ENCODE measurements around the gene MAPK9. TPM values are rescaled to one million over a fixed set of nuclear protein-coding genes. Genes with fewer than 3 reads are reported as not detected.
"Not testable (repeated sequence)": the region's sequence is repeated elsewhere in the genome, so short reads cannot be mapped to it uniquely, and the experiment has no call there.

The MAPK9 gene
- total RNA-seq, 1 experiment from 2014 or later: 26.6 TPM

DNA sequence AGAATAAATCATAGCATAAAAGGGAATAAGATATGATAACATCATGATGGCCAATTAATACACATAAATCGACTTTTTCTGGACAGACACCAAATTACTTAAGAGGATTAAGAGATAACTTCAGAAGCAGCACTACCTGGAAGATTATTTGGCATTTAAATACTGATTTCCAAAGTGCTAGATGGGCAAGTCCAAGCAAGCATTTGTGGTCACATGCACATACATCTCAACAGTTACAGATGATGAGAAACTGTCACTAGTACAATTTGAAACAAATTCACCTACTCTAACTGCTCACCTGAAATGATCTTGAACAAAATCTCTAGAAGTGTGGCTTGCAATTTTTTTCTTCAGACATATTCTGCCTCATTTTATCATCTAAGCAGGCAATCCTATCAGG is 56.0 kb downstream of the MAPK9 start:
- no peak for DNase-seq (ENCODE audit: low read depth)

DNA sequence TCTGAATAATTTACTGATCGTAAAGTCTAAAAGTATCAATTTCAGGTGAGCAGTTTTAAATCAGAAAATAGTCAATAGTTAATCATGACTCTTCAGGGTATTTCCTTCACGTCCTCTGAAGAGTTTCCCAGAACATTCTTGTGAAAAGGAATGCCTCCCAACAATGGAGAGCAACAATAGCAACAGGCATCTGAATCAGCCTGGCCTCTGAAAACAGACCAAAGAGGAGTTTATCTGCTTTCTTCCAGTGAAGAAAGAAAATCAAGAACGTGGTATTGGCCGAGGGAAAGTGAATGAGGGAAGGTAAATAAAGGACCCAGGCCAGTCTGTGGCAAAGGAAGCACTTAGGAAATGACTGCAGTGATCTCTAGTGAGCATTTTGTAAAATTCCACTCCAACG is 56.8 kb downstream of the MAPK9 start:
- DNase-seq (ENCODE audit: low read depth): no peak

DNA sequence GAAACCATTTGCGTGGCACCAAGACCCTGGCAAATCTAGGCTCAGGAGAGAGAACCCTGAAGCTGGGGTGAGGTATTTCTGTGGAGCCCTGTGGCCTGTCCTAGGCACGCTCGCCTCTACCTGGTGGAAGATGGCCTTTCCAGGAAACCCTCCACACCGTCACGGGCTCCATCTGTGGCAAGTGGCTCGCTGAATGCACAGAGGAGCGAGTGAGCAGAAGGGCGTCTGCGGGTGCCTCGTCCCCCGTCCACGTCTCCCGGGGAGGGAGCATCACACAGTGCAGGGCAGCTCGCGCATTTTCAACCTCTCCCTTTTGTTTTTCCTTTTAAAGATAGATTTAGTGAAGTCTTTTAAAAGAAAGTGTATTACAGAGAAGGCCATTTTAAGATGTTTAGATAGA is 57.6 kb downstream of the MAPK9 start:
- DNase-seq (ENCODE audit: low read depth): no peak

DNA sequence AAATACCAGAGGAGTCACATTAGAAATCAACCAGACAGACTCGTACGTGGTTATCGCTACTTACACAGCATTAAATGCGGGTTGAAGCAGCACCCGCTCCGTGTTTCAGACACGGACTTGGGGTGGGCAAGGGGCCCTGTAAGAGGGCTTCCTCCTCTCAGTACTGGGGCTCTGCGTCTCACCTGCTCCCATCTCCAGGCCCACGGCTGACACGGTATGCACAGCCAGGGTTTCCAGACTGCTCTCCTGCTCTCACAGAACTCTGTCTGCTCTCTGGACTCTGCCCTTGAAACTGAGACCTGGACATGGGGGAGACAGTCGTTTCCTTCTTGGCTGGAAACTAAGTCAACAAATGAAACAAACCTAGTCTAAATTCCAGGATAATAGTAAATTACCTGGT is 58.2 kb downstream of the MAPK9 start:
- DNase-seq (ENCODE audit: low read depth): no peak

DNA sequence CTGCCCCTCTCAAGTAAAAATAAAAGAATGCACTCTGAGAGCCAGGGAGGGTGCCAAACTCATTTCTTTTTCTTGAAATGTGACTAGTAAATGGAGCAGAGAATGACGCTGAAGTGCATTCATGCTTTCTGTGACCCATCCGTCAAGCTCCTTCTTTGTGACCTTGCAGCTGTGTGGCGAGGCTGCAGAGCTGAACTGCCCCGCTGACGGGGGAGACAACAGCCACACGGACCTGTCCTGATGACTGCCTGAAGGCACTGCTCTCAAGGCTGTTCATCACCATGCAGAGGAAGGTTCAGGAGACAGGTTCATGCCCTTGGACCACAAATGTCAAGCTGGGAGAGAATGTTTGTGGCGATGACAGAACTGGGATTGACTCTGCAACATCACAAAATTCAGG is 61.9 kb downstream of the MAPK9 start:
- no peak for DNase-seq (ENCODE audit: low read depth)

DNA sequence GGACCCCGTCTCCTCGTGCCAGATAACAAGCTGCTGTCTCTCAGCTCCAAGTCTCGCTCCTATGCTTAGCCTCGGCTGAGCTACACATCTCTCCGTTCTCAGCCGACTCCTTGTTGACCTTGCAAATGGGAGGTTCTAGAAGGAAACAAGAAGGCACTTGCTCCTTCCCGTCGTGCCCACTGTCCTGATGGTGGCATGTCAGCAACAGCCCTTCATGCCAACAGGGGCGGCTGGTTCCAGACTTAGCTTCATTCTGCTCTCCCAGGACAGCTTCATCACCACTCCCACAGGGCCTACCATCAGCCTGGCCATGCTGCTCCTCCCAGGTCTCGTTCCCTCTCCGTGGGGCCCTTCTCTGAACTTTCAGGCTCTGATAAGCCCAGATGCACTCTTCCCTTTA is 69.8 kb downstream of the MAPK9 start:
- no peak for DNase-seq (ENCODE audit: low read depth)

DNA sequence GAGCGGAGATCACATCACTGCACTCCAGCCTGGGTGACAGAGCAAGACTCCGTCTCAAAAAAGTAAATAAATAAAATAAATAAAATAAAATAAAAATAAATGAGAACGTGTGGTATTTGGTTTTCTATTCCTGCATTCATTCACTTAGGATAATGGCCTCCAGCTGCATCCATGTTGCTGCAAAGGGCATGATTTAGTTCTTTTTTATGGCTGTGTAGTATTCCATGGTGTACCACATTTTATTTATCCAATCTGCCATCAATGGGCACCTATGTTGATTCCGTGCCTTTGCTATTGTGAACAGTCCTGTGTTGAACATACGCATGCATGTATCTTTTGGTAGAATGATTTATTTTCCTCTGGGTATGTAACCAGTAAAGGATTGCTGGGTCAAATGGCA is 74.1 kb downstream of the MAPK9 start:
- no peak for DNase-seq (ENCODE audit: low read depth)

DNA sequence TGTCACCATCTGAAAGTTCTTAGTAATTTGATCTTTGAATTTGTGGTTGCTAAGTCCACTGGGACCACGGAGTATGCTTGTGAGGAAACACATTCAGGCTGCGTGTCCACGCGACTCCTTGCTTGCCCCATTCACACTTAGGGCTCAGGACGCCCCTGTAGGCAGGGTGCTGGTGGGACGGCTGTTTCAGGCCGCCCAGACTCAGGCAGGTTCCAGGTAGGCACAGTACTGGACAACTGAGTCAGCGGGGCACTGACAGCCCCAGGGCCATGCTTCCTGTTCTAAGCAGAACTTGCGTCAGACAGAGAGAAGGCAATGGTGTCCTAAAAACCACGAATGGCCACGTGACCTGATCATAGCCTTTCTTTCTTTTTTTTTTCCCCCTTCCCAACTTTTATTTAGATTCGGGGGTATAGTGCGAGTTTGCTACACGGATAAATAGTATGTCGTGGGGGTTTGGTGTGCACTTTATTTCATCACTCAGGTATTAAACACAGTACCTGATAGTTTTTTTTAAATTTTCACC is 75.2 kb downstream of the MAPK9 start:
- no peak for DNase-seq (ENCODE audit: low read depth)

DNA sequence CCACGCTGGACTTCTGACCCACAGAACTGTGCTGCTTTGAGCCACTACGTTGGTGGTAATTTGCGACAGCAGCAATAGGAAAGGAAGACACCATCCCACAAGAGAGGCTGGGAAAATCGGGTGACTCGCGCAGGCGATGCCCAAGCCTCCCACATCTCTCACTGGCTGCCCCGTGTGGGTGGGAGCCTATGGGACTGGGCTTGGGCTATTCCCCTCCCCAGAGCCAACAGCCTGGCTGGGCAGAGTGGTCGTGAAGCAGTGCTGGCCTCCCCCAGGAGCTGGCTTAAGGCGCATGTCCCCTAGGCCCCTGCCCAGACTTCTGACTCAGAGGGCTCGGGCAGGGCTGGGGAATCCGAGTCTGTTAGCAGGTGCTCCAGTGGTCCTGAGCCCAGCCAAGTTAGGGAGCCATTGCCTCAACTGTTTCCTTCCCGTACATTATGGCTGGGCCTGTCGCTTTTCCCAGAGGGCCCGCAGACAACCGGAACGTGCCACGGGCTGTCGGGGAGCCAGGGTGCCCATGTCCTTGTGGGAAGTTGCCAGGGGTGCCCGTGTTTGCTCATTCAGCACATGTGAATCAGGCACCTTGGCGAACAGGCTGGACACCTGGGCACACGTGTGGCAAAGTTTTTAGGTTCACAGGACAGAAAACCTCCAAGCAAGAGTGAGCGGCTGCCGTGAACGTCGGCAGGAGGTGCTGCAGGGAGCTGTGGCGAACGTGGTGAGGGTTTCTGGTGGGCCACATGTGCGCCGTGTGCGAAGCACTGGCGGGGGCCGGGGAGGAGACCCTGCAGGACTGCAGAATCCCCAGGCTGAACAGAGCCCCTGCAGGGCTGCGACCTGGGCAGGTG is 75.9 kb downstream of the MAPK9 start:
- no peak for DNase-seq (ENCODE audit: low read depth)

DNA sequence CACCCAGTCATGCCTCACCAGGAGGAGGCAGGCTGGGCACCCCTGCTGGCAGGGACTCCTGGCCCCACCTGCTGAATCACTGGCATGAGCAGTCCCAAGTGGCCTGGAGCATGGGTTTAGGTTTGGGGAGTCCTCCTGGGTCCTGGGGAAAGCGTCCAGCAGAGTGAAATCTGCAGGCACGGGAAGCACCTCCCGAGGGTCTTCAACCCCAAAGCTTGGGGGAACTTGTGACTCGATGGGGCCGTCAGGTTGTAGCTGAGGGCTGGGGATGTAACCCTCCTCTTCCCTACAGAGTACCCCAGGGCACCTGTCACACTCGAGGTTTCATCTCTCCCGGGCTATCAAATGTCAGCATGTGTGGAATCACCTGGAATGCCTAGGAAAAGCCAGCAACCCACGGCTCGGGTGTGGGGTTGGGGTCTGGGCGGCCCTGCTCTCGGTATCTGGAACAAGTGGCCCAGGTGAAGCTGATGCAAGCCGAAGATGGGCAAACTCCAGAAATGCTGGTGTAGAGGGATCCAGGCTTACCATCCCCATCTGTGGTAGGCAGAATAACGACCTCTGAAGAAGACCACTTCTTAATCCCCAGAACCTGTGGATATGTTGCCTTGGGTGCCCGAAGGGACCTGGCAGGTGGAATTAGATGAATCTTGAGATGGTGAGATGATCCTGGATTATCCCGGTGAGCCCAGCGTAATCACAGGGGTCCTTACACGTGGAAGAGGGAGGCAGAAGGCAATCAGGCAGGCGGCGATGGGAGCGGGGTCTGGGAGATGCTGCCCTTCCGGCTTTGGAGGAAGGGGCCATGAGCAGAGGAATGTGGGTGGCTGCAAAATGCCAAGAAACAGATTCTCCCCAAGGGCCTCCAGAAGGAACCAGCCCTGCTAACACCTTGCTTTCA is 76.8 kb downstream of the MAPK9 start:
- no peak for DNase-seq (ENCODE audit: low read depth)

DNA sequence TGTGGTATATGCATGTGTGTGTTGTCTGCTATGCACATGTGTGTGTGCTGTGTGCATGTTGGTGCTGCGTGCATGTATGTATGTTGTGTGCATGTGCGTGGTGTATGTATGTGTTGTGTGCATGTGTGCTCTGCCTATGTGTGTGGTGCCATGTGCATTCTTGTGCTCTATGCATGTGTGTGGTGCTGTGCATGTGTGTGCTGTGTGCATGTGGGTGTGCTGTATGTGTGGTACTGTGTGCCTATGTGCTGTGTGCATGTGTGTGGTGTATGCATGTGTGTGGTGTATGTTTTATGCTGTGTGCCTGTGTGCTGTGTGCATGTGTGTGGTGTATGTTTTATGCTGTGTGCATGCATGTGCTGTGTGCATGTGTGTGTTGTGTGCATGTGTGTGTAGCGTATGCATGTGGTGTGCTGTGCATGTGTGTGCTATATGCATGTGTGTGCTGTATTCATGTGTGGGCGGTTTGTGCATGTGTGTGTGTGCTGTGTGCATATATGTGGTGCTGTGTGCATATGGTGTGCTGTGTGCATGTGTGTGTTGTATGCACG is 78.2 kb downstream of the MAPK9 start:
- no peak for DNase-seq (ENCODE audit: low read depth)

DNA sequence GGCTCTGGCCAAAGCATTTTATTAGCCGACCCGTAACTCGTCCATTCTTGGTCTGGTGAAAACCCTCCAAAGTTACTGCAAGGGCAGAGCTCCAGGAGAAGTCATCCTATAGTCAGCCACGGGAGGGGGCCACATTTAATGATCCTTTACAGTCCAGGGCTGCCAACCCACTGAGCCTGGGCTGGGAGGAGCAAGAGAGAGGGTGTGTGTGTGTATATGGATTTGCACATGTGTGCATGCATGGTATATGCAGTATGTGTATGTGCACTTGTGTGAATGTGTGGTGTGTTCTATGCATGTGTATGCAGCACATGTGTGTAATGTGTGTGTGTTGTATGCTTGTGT is 78.7 kb downstream of the MAPK9 start:
- no peak for DNase-seq (ENCODE audit: low read depth)

DNA sequence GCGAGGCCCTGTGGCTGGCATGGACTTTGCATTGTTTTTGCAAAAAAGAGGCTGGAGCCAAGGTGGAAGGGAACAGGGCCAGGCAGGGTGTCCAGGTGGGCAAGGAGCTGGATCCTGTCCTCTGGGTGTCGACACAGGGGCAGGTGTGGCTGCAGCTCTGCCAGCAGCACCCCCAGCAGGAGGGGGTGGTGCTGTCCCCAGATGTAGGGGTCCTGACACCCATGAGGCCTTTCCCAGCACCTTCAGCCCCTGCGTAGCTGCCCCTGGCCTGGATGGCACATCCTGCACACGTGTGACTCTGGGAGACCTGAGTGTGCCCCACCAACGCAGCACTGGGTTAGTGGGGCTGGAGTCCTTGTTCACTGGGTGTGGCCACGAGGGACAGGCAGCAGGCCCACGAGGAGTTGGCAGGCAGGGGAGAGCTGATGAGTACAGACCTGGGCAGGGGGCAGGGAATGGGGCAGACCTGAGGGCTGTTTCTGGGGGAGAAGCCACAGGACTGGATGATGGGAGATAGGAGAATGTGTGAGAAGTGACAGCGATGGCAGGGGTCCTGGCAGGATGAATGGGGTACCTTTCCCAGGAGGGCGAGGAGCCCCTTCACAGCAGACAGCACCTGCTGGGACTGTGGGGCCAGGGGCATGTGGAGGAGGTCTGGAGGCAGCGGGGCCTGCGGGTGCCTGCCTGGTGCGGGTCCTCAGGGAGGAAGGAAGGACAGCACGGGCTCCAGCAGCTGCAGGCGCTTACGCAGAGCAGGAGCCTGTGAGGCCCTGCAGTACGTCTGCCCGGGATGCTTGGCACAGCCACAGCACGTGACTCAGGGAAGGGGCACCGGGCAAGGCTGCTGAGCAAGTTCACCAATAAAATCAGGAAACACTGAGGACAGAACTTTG is 79.3 kb downstream of the MAPK9 start:
- DNase-seq (ENCODE audit: low read depth): peak; percentile 10

DNA sequence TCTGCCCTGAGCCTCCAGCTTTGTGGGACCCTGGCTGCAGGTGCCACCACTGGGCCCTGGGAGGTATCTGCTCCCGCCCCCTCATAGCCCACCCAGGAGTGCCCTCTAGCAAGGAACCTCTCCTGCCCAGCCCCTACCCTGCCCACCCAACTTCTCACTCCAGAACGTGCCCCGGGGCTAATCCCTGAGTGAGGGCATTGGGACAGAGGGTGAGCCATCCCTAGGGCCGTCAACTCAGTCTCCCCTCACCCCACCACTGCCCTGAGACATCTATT is 80.2 kb downstream of the MAPK9 start:
- no peak for DNase-seq (ENCODE audit: low read depth)

DNA sequence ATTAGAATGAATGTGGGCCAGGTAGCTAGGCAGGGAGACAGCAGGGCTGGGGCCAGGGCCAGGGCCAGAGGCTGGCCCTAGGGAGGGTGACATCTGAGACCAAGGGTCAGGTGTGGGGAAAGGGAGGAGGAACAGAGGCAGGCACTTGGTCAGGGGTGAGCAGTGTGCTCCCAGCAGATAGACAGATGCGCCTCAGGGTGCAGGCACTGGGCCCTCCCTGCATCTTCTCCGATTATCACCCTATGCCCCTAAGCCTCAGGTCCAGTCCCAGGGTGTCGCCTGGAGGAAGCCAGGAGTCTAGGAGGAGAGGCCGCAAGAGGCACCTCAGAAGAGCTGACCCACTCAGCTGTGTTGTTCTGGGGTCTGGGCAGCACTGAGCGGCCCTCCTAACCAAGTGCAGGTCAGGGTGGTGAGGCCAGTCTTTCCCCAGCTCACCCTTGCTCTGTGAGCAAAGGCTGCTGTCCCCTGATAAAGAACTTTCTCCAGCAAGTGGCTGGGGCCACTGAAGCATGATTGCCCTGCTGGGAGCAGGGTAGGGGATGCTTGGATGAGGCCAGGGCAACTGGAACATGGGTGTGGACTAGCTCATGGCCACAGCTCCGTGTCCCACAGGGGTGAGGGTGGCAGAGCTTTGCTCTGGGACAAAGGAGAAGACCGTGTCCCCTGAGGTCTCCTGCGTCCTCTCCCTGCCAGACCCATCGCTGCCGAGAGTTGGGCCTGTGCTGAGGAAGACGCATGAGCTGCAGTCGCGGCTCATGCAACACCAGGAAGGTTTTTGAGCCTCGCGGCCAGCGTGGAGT is 80.7 kb downstream of the MAPK9 start:
- no peak for DNase-seq (ENCODE audit: low read depth)

DNA sequence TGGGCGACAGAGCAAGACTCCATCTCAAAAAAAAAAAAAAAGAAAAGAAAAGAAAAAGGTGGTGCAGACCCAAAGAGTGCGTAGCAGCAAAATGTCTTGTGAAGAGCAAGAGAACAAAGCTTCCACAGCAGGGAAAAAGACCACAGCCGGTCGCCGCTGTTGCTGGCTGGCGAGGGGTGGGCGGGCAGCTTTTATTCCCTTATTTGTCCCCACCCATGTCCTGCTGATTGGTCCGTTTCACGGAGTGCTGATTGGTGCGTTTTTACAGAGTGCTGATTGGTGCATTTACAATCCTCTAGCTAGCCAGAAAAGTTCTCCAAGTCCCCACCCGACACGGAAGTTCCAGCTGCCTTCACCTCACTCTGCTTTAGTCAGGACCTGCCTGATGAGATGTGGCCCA is 81.8 kb downstream of the MAPK9 start:
- not testable (repeated sequence) for DNase-seq (ENCODE audit: low read depth)

DNA sequence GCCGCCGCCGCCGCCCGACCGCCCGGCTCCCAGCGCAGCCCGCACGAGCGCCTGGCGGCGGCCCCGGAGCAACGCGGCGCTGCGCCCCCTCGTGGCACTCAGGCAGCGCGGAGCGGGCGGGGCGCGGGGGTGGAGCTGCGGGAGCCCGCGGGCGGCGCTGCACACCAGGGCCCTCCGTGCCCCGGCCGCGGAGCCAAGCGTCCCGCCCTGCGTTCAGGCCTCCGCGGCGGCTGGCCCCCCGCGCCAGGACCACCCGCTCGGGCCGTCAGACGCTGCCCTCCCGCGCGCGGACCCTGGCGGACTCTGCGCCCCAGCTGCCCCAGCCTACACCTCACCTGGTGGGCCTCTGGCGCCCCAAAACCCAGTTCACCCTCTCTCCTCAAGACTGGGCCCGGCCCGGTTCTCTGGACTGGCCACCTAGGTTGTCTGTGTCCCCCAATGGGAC is 82.7 kb downstream of the MAPK9 start, which contains the start of gene RASGEF1C:
RASGEF1C (minus strand) TSS at position 75 of the 445 bp plus-strand sequence. CDS start 71,159 bp downstream, outside the sequence.
- no peak for DNase-seq (ENCODE audit: low read depth)

DNA sequence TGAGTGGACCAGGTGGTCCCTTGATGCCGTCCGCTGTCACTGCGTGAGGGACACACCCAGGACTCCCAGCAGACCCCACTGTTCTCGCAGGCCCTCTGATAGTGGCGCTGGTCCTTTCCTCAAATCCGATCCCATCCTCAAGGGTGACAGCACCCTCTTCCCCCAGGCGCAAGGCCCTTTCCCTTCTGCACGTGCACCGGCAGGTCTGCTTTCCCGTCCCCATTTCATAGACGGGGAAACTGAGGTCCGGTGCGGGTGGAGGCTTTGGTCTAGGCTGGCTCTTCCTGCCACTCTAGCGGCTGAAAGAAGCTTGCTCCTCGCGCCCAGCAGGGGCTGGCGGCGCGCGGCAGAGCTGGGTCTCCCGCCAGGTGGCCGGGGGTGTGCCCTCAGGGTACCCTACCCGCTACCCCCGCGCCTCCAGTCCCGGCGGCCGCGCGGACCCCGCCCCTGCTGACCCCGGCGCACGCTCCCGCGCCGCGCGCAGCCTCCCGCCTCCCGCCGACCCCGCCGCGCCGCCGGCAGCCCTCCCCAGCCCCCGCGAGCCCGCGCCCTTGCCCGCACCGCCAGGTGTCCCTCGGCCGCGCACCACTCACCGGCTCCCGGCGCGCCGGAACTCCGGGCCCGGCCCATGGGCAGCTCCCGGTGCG is 83.3 kb downstream of the MAPK9 start:
- no peak for DNase-seq (ENCODE audit: low read depth)

DNA sequence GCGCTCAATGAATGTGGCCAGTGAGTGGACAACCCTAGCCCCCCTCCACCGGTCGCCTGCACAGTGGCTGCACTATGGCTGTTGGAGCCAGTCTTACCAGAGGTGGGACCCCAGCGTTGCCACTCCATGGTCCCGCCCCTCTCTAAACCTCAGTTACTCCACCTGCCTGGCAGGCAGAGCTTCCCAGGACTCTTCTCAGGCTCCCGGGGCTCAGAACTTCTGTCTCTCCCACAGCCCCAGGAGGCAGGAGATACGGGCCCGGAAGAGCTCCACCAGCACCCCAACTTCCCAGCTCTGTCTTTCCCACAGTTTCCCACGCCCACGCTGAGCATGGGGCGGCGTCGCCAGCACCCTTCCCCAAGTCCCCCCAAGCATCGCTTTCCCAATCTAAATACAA is 83.8 kb downstream of the MAPK9 start:
- DNase-seq (ENCODE audit: low read depth): no peak

DNA sequence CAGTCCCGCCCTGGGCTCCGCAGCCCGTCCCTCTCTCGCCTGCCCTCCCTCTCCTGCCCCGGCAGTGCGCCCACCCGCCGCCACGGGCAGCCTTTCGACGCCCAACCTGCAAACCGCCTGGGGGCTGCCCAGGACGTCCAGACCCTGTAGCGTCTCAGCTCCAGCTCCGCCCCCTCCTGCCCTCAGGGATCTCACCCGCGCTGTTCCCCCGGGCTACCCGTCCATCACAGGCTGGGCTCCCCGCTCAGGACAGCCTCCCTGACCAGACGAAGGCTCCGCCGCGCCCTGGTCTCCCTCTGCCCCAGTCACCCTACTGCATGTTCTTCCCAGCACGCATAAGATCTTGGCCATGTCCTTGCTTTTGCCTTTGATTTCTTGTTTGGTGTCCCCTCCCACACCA is 84.3 kb downstream of the MAPK9 start:
- no peak for DNase-seq (ENCODE audit: low read depth)

Data from HT1080 (cell line).